H9 (cell line): ENCODE data around the gene NAB2. TPM values are rescaled to one million over a fixed set of nuclear protein-coding genes. Genes with fewer than 3 reads are reported as not detected.
A peak's percentile ranks its signal among the peaks of the same experiment; 100 is the strongest.

ENCODE experiments used
- DNase-seq: peaks from one replicate; pipeline ENCODE4 v3.0.0-alpha.2; 2017
- H2AFZ ChIP-seq: one replicate; pipeline ENCODE4 v1.6.1; 2013; ENCODE audit warnings: mild to moderate bottlenecking, low read length, control low read depth, moderate library complexity
- H2AK5ac ChIP-seq: 2 replicates; pipeline ENCODE4 v1.6.1; 2013; ENCODE audit warnings: low read length, control low read depth, mixed read lengths; ENCODE audit not compliant: insufficient read length
- H2BK120ac ChIP-seq: one replicate; pipeline ENCODE4 v1.6.1; 2013; ENCODE audit warnings: low read depth, mild to moderate bottlenecking, low read length, control low read depth, inconsistent platforms; ENCODE audit not compliant: poor library complexity, severe bottlenecking
- H2BK12ac ChIP-seq: 2 replicates; pipeline ENCODE4 v1.6.1; 2013; ENCODE audit warnings: low read length, control low read depth, mixed read lengths, low read depth; ENCODE audit not compliant: insufficient read length
- H2BK15ac ChIP-seq: 2 replicates; pipeline ENCODE4 v1.6.1; 2013; ENCODE audit warnings: low read depth, low read length, control low read depth
- H2BK20ac ChIP-seq: one replicate; pipeline ENCODE4 v1.6.1; 2013; ENCODE audit warnings: low read depth, mild to moderate bottlenecking, low read length, control low read depth, inconsistent platforms; ENCODE audit not compliant: poor library complexity, severe bottlenecking
- H2BK5ac ChIP-seq: 2 replicates; pipeline ENCODE4 v1.6.1; 2013; ENCODE audit warnings: low read length, control low read depth, mixed read lengths; ENCODE audit not compliant: insufficient read length
- H3K14ac ChIP-seq: 2 replicates; pipeline ENCODE4 v1.6.1; 2013; ENCODE audit warnings: low read length, control low read depth; ENCODE audit not compliant: insufficient read depth
- H3K18ac ChIP-seq: 2 replicates; pipeline ENCODE4 v1.6.1; 2013; ENCODE audit warnings: low read depth, mild to moderate bottlenecking, mixed read lengths, low read length, control low read depth; ENCODE audit not compliant: insufficient read length
- H3K23ac ChIP-seq: 2 replicates; pipeline ENCODE4 v1.6.1; 2013; ENCODE audit warnings: low read length, control low read depth, mixed read lengths, low read depth; ENCODE audit not compliant: insufficient read length
- H3K23me2 ChIP-seq: 2 replicates; pipeline ENCODE4 v1.6.1; 2013; ENCODE audit warnings: low read depth, mild to moderate bottlenecking, mixed read lengths, low read length, control low read depth; ENCODE audit not compliant: insufficient read length, poor library complexity, severe bottlenecking
- H3K27ac ChIP-seq: 2 replicates; pipeline ENCODE4 v1.5.1; 2013; ENCODE audit warnings: low read length, control low read depth, mixed read lengths, low read depth; ENCODE audit not compliant: insufficient read length
- H3K27me3 ChIP-seq: 2 replicates; pipeline ENCODE4 v1.6.1; 2013; ENCODE audit warnings: low read length, control low read depth, inconsistent platforms; ENCODE audit not compliant: insufficient read depth
- H3K4ac ChIP-seq: 2 replicates; pipeline ENCODE4 v1.6.1; 2013; ENCODE audit warnings: low read depth, mild to moderate bottlenecking, control low read depth, inconsistent platforms, low read length, moderate library complexity
- H3K4me1 ChIP-seq: 2 replicates; pipeline ENCODE4 v1.6.1; 2013; ENCODE audit warnings: low read length, control low read depth, inconsistent platforms; ENCODE audit not compliant: insufficient read depth
- H3K4me2 ChIP-seq: 2 replicates; pipeline ENCODE4 v1.6.1; 2013; ENCODE audit warnings: low read length, control low read depth, mixed read lengths; ENCODE audit not compliant: insufficient read length, insufficient read depth
- H3K56ac ChIP-seq: 2 replicates; pipeline ENCODE4 v1.6.1; 2013; ENCODE audit warnings: low read depth, mild to moderate bottlenecking, mixed read lengths, low read length, control low read depth; ENCODE audit not compliant: insufficient read length
- H3K79me1 ChIP-seq: 2 replicates; pipeline ENCODE4 v1.6.1; 2013; ENCODE audit warnings: low read depth, mild to moderate bottlenecking, moderate library complexity, low read length, control low read depth, inconsistent platforms; ENCODE audit not compliant: insufficient read depth, poor library complexity, severe bottlenecking
- H3K79me2 ChIP-seq: 2 replicates; pipeline ENCODE4 v1.6.1; 2013; ENCODE audit warnings: low read length, control low read depth, inconsistent platforms; ENCODE audit not compliant: insufficient read depth
- H3K9ac ChIP-seq: 2 replicates; pipeline ENCODE4 v1.6.1; 2013; ENCODE audit warnings: low read length, control low read depth, mixed read lengths; ENCODE audit not compliant: insufficient read length; ENCODE audit errors: extremely low read depth
- H3K9me3 ChIP-seq: one replicate; pipeline ENCODE4 v1.6.1; 2013; ENCODE audit warnings: low read depth, low read length, inconsistent platforms; ENCODE audit not compliant: control insufficient read depth
- H3T11ph ChIP-seq: one replicate; pipeline ENCODE4 v1.6.1; 2013; ENCODE audit warnings: mild to moderate bottlenecking, low read length, control low read depth, inconsistent platforms
- H4K20me1 ChIP-seq: one replicate; pipeline ENCODE4 v1.6.1; 2013; ENCODE audit not compliant: control insufficient read depth, insufficient read length, insufficient read depth
- H4K5ac ChIP-seq: 2 replicates; pipeline ENCODE4 v1.6.1; 2013; ENCODE audit warnings: low read depth, mild to moderate bottlenecking, mixed read lengths, low read length, control low read depth; ENCODE audit not compliant: insufficient read length
- H4K8ac ChIP-seq: replicated peaks from 2 replicates; pipeline ENCODE4 v1.6.1; 2013; ENCODE audit warnings: low read length, control low read depth, mixed read lengths, low read depth; ENCODE audit not compliant: insufficient read length
- H4K91ac ChIP-seq: 2 replicates; pipeline ENCODE4 v1.6.1; 2013; ENCODE audit warnings: low read depth, mild to moderate bottlenecking, moderate library complexity, mixed read lengths, low read length, control low read depth; ENCODE audit not compliant: insufficient read length
- H3K27ac Mint-ChIP-seq, 3 experiments: 2 replicates in 2 of 3; 3 replicates in 1 of 3; pipeline ENCODE4 v1.8.0; 2020 to 2021; ENCODE audit warnings: mixed read lengths in 3 of 3, mild to moderate bottlenecking in 1 of 3, moderate library complexity in 1 of 3
- H3K27me3 Mint-ChIP-seq: 2 replicates; pipeline ENCODE4 v1.8.0; 2021; ENCODE audit warnings: low read depth, mild to moderate bottlenecking, moderate library complexity, mixed read lengths
- H3K36me3 Mint-ChIP-seq, 3 experiments: 2 replicates in 2 of 3; 3 replicates in 1 of 3; pipeline ENCODE4 v1.8.0; 2020 to 2021; ENCODE audit warnings: low read depth in 3 of 3, mixed read lengths in 3 of 3; ENCODE audit not compliant: insufficient read depth in 1 of 3
- H3K4me1 Mint-ChIP-seq, 2 experiments: 2 replicates each; pipeline ENCODE4 v1.8.0; 2020; ENCODE audit warnings: mixed read lengths in 2 of 2
- H3K4me3 Mint-ChIP-seq, 2 experiments: 2 replicates in 1 of 2; 3 replicates in 1 of 2; pipeline ENCODE4 v1.8.0; 2020 to 2021; ENCODE audit warnings: mild to moderate bottlenecking in 2 of 2, mixed read lengths in 2 of 2, moderate library complexity in 1 of 2
- H3K9me3 Mint-ChIP-seq, 2 experiments: 2 replicates in 1 of 2; 3 replicates in 1 of 2; pipeline ENCODE4 v1.8.0; 2020; ENCODE audit warnings: mild to moderate bottlenecking in 2 of 2, mixed read lengths in 2 of 2, moderate library complexity in 1 of 2
- WGBS: extraction: QIAGEN DNeasy Blood & Tissue Kit; methylation state at CpG from one replicate; pipeline ENCODE4 v1.1.7; 2013; ENCODE audit warnings: missing lambda C conversion rate, low lambda C conversion rate, mixed read lengths; ENCODE audit not compliant: insufficient read length; ENCODE audit errors: extremely low coverage; 5-methylcytosine and 5-hydroxymethylcytosine counted together
- total RNA-seq: library from RNA; stranded (reverse); gene quantifications from 2 replicates; pipeline ENCODE4 v1.2.1, GENCODE V29; 2021
- TF ChIP-seq, protein P1 (sequence below): fragments of 200-600 bp; sonication (generic); conservative IDR thresholded peaks from 3 replicates; pipeline ENCODE4 v1.8.0; 2021; ENCODE audit warnings: antibody characterized with exemption, mild to moderate bottlenecking

Gene NAB2
- total RNA-seq, 1 experiment from 2014 or later: 67.8 TPM

- Histone ChIP-seq H3K4ac (no peak overlapping the region), H3K18ac (peak overlapping the region; percentile 28), H2AK5ac (no peak overlapping the region), H3K56ac (no peak overlapping the region), H3K23ac (no peak overlapping the region), H4K91ac (no peak overlapping the region), H2BK20ac (no peak overlapping the region), H2BK120ac (no peak overlapping the region), H2BK15ac (no peak overlapping the region), H3K27me3 (no peaks in the 10 kb centered on the region), H3T11ph (no peak overlapping the region), H3K79me2 (no peaks in the 10 kb centered on the region), H4K20me1 (no peaks in the 10 kb centered on the region), H3K14ac (no peak overlapping the region), H2BK5ac (no peak overlapping the region), H3K9me3 (no peaks in the 10 kb centered on the region), H3K79me1 (no peaks in the 10 kb centered on the region), H2AFZ (no peak overlapping the region), H3K27ac (no peak overlapping the region), H3K9ac (no peak overlapping the region), H3K4me2 (no peak overlapping the region), H4K5ac (no peak overlapping the region), H4K8ac (no peak overlapping the region), H2BK12ac (no peak overlapping the region), H3K4me1 (no peaks in the 10 kb centered on the region), H3K23me2 (no peaks in the 10 kb centered on the region)
- H3K36me3 Mint-ChIP-seq: peaks cover 2 to 55% (median 53%) of the 10 kb centered on the region in 3 experiments
- TF ChIP-seq, protein P1, sequence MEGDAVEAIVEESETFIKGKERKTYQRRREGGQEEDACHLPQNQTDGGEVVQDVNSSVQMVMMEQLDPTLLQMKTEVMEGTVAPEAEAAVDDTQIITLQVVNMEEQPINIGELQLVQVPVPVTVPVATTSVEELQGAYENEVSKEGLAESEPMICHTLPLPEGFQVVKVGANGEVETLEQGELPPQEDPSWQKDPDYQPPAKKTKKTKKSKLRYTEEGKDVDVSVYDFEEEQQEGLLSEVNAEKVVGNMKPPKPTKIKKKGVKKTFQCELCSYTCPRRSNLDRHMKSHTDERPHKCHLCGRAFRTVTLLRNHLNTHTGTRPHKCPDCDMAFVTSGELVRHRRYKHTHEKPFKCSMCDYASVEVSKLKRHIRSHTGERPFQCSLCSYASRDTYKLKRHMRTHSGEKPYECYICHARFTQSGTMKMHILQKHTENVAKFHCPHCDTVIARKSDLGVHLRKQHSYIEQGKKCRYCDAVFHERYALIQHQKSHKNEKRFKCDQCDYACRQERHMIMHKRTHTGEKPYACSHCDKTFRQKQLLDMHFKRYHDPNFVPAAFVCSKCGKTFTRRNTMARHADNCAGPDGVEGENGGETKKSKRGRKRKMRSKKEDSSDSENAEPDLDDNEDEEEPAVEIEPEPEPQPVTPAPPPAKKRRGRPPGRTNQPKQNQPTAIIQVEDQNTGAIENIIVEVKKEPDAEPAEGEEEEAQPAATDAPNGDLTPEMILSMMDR: no peak
- WGBS: no CpG with 5 or more reads among the region's 15 CpGs
- H3K4me1 Mint-ChIP-seq: no peaks in the 10 kb centered on the region; a peak in 1 of 4 replicates
- no peaks in the 10 kb centered on the region for H3K9me3 Mint-ChIP-seq
- H3K27me3 Mint-ChIP-seq: no peaks in the 10 kb centered on the region
- DNase-seq: no peak
- H3K4me3 Mint-ChIP-seq: no peak overlapping the region
- H3K27ac Mint-ChIP-seq: peak overlapping the region in 2 of 3 experiments; percentile 44 to 72; a peak in 2 of 7 replicates
Measured at GRCh38 chr12:57101892-57102695, 13.2 kb downstream of the NAB2 start.
